Thyroid gland (tissue), 4 donors: ENCODE data around the gene NEMF.

Source experiments
- CTCF ChIP-seq, 6 experiments: fragments of 200-600 bp in 3 of 6; fragments of 450-650 bp in 3 of 6; sonication (generic) in 3 of 6; IDR thresholded peaks; one replicate each; pipeline ENCODE4 v1.5.1; 2016 to 2019; ENCODE audit warnings: antibody characterized with exemption in 6 of 6, mild to moderate bottlenecking in 2 of 6, inconsistent platforms in 1 of 6, moderate library complexity in 1 of 6
- POLR2A ChIP-seq, 2 donors: fragments of 450-650 bp; IDR thresholded peaks; one replicate each; pipeline ENCODE4 v1.6.1; 2017; ENCODE audit warnings: antibody characterized with exemption in 2 of 2, mild to moderate bottlenecking in 2 of 2, moderate library complexity in 1 of 2

DNA sequence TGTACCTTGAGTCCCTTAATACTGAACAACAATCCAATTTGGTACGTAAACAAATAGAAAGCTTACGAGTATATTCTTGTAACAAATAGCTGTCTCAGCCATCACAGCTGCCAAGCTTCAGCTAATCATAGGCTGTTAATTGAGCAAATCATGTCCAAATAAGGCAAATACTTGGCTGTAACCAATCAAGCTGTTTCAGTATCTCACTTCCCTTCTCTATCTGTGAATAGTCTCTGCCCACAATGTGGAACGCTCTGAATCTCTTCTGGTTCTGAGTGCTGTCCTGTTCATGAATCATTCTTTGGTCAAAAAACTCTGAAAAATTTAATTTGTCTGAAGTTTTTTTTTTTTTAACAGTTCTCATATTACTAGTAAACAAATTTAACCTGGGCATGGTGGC is 5.8 kb upstream of the NEMF start:
- TF ChIP-seq CTCF (IDR thresholded peaks at IDR 0.05) (no peak), POLR2A (IDR thresholded peaks at IDR 0.05) (no peak)
